Mononuclear cell (primary cell): ENCODE measurements around the gene SPECC1L. TPM values are rescaled to one million over a fixed set of nuclear protein-coding genes. Genes with fewer than 3 reads are reported as not detected.

Source experiments
- H3K27me3 ChIP-seq: 2 replicates; pipeline ENCODE4 v1.6.0; 2011; ENCODE audit warnings: low read length, control low read depth; ENCODE audit not compliant: insufficient read depth
- H3K4me1 ChIP-seq: 2 replicates; pipeline ENCODE4 v1.5.1; 2011; ENCODE audit warnings: mild to moderate bottlenecking, low read length, control low read depth; ENCODE audit not compliant: insufficient read depth
- H3K4me3 ChIP-seq: 2 replicates; pipeline ENCODE4 v1.5.1; 2011; ENCODE audit warnings: mild to moderate bottlenecking, low read length, moderate library complexity
- H3K9me3 ChIP-seq: 2 replicates; pipeline ENCODE4 v1.5.1; 2011; ENCODE audit warnings: low read depth, mild to moderate bottlenecking, control low read depth, low read length
- total RNA-seq: library from RNA; depleted of rRNA; stranded (reverse); fragments of >200 nt; gene quantifications from one replicate; pipeline ENCODE4 v1.2.3, GENCODE V29; 2012

The SPECC1L gene
- total RNA-seq, 1 donor: 18.3 TPM

GRCh38 chr22:24459911-24460310 is 189.3 kb downstream of the SPECC1L start:
- H3K27me3 ChIP-seq: no peaks in the 10 kb centered on the region
- no peak overlapping the region for H3K4me3 ChIP-seq
- no peaks in the 10 kb centered on the region for H3K9me3 ChIP-seq
- H3K4me1 ChIP-seq: peaks cover 30% of the 10 kb centered on the region

DNA sequence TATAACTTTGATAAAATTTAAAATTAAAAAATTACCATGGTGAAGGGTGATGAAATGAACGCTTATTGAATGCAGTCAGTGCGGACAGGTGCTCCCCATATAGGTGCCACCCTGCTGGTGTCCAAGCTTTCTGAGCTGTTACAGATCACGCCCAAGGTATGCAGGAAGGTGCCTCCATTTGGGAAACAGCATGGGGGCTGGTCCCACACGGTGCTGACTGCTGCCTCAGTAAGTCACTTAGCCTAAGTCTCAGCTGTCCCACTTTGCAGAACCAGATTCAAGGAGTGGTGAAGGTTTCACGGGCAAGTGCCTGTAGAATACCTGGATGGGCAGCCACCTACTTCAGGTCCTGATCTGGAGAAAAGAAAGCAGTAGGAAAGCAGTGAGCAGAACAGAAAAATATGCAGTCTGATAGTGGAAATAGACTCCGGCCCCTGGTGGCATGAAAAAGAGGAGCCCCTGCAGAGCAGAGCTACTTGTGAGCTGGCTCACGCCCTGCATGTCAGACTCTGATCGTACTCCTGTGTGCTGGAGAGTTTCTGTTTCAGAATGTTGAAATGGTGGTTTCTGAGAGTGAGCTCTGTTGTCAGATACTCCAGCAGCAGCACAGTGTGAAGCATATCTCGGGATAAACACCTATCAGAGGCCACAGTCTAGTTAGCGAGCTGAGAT is 189.9 kb downstream of the SPECC1L start:
- no peaks in the 10 kb centered on the region for H3K9me3 ChIP-seq
- H3K4me3 ChIP-seq: no peak overlapping the region
- H3K27me3 ChIP-seq: no peaks in the 10 kb centered on the region
- H3K4me1 ChIP-seq: peaks cover 30% of the 10 kb centered on the region

GRCh38 chr22:24463071-24463760 is 192.6 kb downstream of the SPECC1L start:
- peaks cover 54% of the 10 kb centered on the region for H3K4me1 ChIP-seq
- H3K27me3 ChIP-seq: no peaks in the 10 kb centered on the region
- H3K4me3 ChIP-seq: no peak overlapping the region
- H3K9me3 ChIP-seq: no peaks in the 10 kb centered on the region

- no peak overlapping the region for H3K4me3 ChIP-seq
- no peaks in the 10 kb centered on the region for H3K9me3 ChIP-seq
- no peaks in the 10 kb centered on the region for H3K27me3 ChIP-seq
- H3K4me1 ChIP-seq: peaks cover 48% of the 10 kb centered on the region
These were observed 194.9 kb downstream of the SPECC1L start for GRCh38 chr22:24465566-24465965.

DNA sequence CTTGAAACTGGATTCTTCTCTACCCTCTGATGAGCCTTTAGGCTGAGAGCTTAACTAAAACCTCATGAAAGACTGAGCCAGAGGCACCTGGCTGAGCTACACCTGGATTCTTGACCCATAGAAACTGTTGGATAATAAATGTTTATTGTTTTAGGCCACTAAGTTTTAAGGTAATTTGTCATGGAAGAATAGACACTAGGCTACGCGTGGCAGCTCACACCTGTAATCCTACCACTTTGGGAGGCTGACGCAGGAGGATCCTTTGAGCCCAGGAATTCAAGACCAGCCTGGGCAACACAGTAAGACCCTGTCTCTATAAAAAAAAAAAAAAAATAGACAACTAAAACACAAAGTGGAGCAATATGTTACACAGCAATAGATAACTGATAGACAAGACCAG is 195.3 kb downstream of the SPECC1L start:
- no peaks in the 10 kb centered on the region for H3K9me3 ChIP-seq
- no peaks in the 10 kb centered on the region for H3K27me3 ChIP-seq
- H3K4me3 ChIP-seq: no peak overlapping the region
- H3K4me1 ChIP-seq: peaks cover 44% of the 10 kb centered on the region

DNA sequence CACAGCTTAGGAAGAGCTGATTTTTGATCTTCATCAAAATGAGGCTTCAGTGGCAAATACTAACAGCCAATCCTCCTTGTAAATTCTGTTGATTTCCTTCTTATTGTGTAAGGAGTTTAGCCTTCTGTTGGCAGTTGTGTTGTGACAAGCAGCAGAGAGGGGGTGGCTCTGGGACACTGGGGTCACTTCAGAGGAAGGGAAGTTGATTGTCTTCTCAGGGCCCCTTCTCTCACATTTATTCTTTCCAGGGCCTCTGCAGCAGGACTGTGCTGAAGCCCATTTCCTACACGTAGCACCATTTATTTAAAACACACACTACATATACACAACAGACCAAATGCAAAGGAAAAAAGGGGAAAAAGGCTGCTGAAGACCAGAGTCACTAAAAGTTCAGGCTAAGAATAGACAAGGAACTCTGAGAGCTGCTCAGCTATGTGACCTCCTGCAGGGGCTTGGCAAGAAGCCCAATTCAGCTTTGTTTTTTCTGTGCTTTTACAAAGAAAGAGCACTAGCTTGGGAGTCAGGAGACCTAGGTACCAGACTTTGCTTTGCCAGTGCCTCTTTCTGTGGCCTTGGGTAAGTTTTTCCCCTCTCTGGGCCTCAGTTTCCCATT is 196.2 kb downstream of the SPECC1L start:
- Histone ChIP-seq H3K27me3 (no peaks in the 10 kb centered on the region), H3K9me3 (no peaks in the 10 kb centered on the region), H3K4me1 (peaks cover 43% of the 10 kb centered on the region), H3K4me3 (no peak overlapping the region)

GRCh38 chr22:24467340-24467739 is 196.7 kb downstream of the SPECC1L start:
- H3K4me3 ChIP-seq: no peak overlapping the region

More at GRCh38 chr22:24467340-24467739, 196.7 kb downstream of the SPECC1L start:
- Histone ChIP-seq H3K27me3 (no peaks in the 10 kb centered on the region), H3K9me3 (no peaks in the 10 kb centered on the region), H3K4me1 (peaks cover 40% of the 10 kb centered on the region)

Other genes with a start within 250 kb of the SPECC1L start
- gene SUSD2, start 89.3 kb upstream of the SPECC1L start, total RNA-seq: 0.31 TPM
- 0.31 TPM for gene GGT5, start 25.7 kb upstream of the SPECC1L start, total RNA-seq
- gene ADORA2A, start 156.8 kb downstream of the SPECC1L start, total RNA-seq: 34.3 TPM
- gene UPB1, start 224.5 kb downstream of the SPECC1L start, total RNA-seq: 3.6 TPM